A549 (cell line): ENCODE results near the gene GLRA1. TPM values are rescaled to one million over a fixed set of nuclear protein-coding genes. Genes with fewer than 3 reads are reported as not detected.
A peak's percentile ranks its signal among the peaks of the same experiment; 100 is the strongest.
"Not testable (repeated sequence)": the region's sequence is repeated elsewhere in the genome, so short reads cannot be mapped to it uniquely, and the experiment has no call there.

ENCODE experiments used
- ATAC-seq, 2 experiments: fragments of 200-7000 bp in 1 of 2; fragments of >200 bp in 1 of 2; cut with Nextera tagmentation in 1 of 2; cut with Tn5 transposase in 1 of 2; 3 replicates each; pipeline versions ENCODE4 v1.8.0 to v1.9.1; 2018 to 2020; ENCODE audit warnings: mild to moderate bottlenecking in 1 of 2, moderate library complexity in 1 of 2
- CTCF ChIA-PET: fragments of 300-600 bp; sonication (Branson Sonifier 250); formaldehyde crosslinking; extraction: SDS; loops from one replicate; lab custom pipeline; 2021; ENCODE audit warnings: antibody characterized with exemption, inconsistent platforms; lab: Yijun Ruan, JAX
- POLR2A ChIA-PET: fragments of 350-600 bp; formaldehyde crosslinking; extraction: SDS; loops from one replicate; lab custom pipeline; 2021; ENCODE audit warnings: antibody characterized with exemption, inconsistent platforms; lab: Yijun Ruan, JAX
- DNase-seq, 2 experiments: peaks; one replicate each; pipeline versions ENCODE4 v3.0.0 to v3.0.0-alpha.2; 2011 to 2016; ENCODE audit warnings: low read depth in 1 of 2, low spot score in 1 of 2
- FAIRE-seq: peaks from 2 replicates; lab custom pipeline; 2011; peaks lifted over from hg19 to GRCh38; lab: Jason Lieb, UNC
- H3K27ac ChIP-seq, 2 experiments: fragments of >200 bp; sonication (Bioruptor Twin); formaldehyde crosslinking; 3 replicates each; pipeline ENCODE4 v1.5.1; 2016 to 2017
- H3K4me1 ChIP-seq: fragments of >200 bp; sonication (Bioruptor Twin); formaldehyde crosslinking; 3 replicates; pipeline ENCODE4 v1.6.1; 2016
- H3K4me2 ChIP-seq: fragments of >200 bp; sonication (Bioruptor Twin); formaldehyde crosslinking; 3 replicates; pipeline ENCODE4 v1.6.1; 2016
- H3K4me3 ChIP-seq: fragments of >200 bp; sonication (Bioruptor Twin); formaldehyde crosslinking; 3 replicates; pipeline ENCODE4 v1.5.1; 2016
- H3K9me3 ChIP-seq: fragments of >200 bp; sonication (Bioruptor Twin); formaldehyde crosslinking; 3 replicates; pipeline ENCODE4 v1.6.1; 2016
- CHD2 ChIP-seq: fragments of 150-350 bp; IDR thresholded peaks from 2 replicates; pipeline ENCODE4 v1.6.1; 2014; ENCODE audit warnings: low read length; ENCODE audit not compliant: partially characterized antibody
- ELK1 ChIP-seq: fragments of 150-350 bp; IDR thresholded peaks from 2 replicates; pipeline ENCODE4 v1.6.1; 2014; ENCODE audit warnings: low read depth, mild to moderate bottlenecking, low read length
- EP300 ChIP-seq, 2 experiments: fragments of >200 bp; sonication (Bioruptor Twin); formaldehyde crosslinking; IDR thresholded peaks; 2 replicates in 1 of 2; 3 replicates in 1 of 2; pipeline ENCODE4 v1.6.1; 2016 to 2017
- ESRRA ChIP-seq: fragments of 150-350 bp; IDR thresholded peaks from 2 replicates; pipeline ENCODE4 v1.6.1; 2014; ENCODE audit warnings: mild to moderate bottlenecking, low read length, borderline replicate concordance
- FOSL2 ChIP-seq, 2 experiments: fragments of 450-650 bp in 1 of 2; fragments of >200 bp in 1 of 2; sonication (Bioruptor Twin) in 1 of 2; formaldehyde crosslinking; IDR thresholded peaks; 2 replicates each; pipeline versions ENCODE4 v1.5.0 to v1.6.1; 2016 to 2020; ENCODE audit warnings: mild to moderate bottlenecking in 1 of 2, moderate library complexity in 1 of 2
- FOXS1 ChIP-seq: fragments of 250-450 bp; sonication (Bioruptor Pico); IDR thresholded peaks from 2 replicates; pipeline ENCODE4 v1.5.0; 2020; ENCODE audit warnings: mild to moderate bottlenecking, moderate library complexity
- HDAC2 ChIP-seq: fragments of 200-600 bp; sonication (generic); IDR thresholded peaks from 2 replicates; pipeline ENCODE4 v1.6.1; 2016
- HEYL ChIP-seq: fragments of 250-450 bp; sonication (Bioruptor Pico); IDR thresholded peaks from 2 replicates; pipeline ENCODE4 v1.8.0; 2021; ENCODE audit warnings: mild to moderate bottlenecking, moderate library complexity
- HOXB13 ChIP-seq: fragments of 250-450 bp; sonication (Bioruptor Pico); IDR thresholded peaks from 2 replicates; pipeline ENCODE4 v1.5.0; 2020; ENCODE audit warnings: low read depth, mild to moderate bottlenecking, moderate library complexity
- JUN ChIP-seq, 2 experiments: fragments of >200 bp; sonication (Bioruptor Twin); formaldehyde crosslinking; IDR thresholded peaks; 2 replicates in 1 of 2; 3 replicates in 1 of 2; pipeline ENCODE4 v1.6.1; 2016 to 2017
- JUNB ChIP-seq: fragments of >200 bp; sonication (Bioruptor Twin); formaldehyde crosslinking; IDR thresholded peaks from 2 replicates; pipeline ENCODE4 v1.6.1; 2016
- KDM5A ChIP-seq: fragments of 200-600 bp; sonication (generic); IDR thresholded peaks from 2 replicates; pipeline ENCODE4 v1.6.1; 2016; ENCODE audit warnings: antibody characterized with exemption, mild to moderate bottlenecking
- MAX ChIP-seq: IDR thresholded peaks from 2 replicates; pipeline ENCODE4 v1.6.1; 2012
- MAZ ChIP-seq: fragments of 150-350 bp; IDR thresholded peaks from 2 replicates; pipeline ENCODE4 v1.6.1; 2014; ENCODE audit warnings: antibody characterized with exemption, low read depth, low read length, borderline replicate concordance
- NFE2L2 ChIP-seq: fragments of 150-350 bp; conservative IDR thresholded peaks from 2 replicates; pipeline ENCODE4 v1.6.1; 2014; ENCODE audit warnings: low read length
- NPAS2 ChIP-seq: fragments of 250-450 bp; sonication (Bioruptor Pico); IDR thresholded peaks from 2 replicates; pipeline ENCODE4 v1.8.0; 2022; ENCODE audit warnings: mild to moderate bottlenecking, moderate library complexity, borderline replicate concordance
- PBX3 ChIP-seq: IDR thresholded peaks from 2 replicates; pipeline ENCODE4 v1.6.1; 2012
- PHF8 ChIP-seq: fragments of 200-600 bp; sonication (generic); IDR thresholded peaks from 2 replicates; pipeline ENCODE4 v1.6.1; 2016; ENCODE audit warnings: low read depth, mild to moderate bottlenecking, antibody characterized with exemption, moderate library complexity, borderline replicate concordance
- RFX5 ChIP-seq: fragments of 450-650 bp; IDR thresholded peaks from 2 replicates; pipeline ENCODE4 v1.7.1; 2014; ENCODE audit warnings: antibody characterized with exemption, mild to moderate bottlenecking, moderate library complexity
- RNF2 ChIP-seq: fragments of 200-600 bp; sonication (generic); IDR thresholded peaks from 2 replicates; pipeline ENCODE4 v1.6.1; 2016; ENCODE audit warnings: low read depth, mild to moderate bottlenecking, antibody characterized with exemption, moderate library complexity, borderline replicate concordance
- SMC3 ChIP-seq: fragments of >200 bp; sonication (Bioruptor Twin); formaldehyde crosslinking; IDR thresholded peaks from 3 replicates; pipeline ENCODE4 v1.6.1; 2018; ENCODE audit warnings: inconsistent platforms
- SREBF2 ChIP-seq: fragments of 450-650 bp; IDR thresholded peaks from 2 replicates; pipeline ENCODE4 v1.6.1; 2014; ENCODE audit warnings: mild to moderate bottlenecking, moderate library complexity
- TFCP2L1 ChIP-seq: fragments of 250-450 bp; sonication (Bioruptor Pico); IDR thresholded peaks from 2 replicates; pipeline ENCODE4 v1.5.0; 2021; ENCODE audit warnings: mild to moderate bottlenecking
- TP53 ChIP-seq: fragments of 250-450 bp; sonication (Bioruptor Pico); IDR thresholded peaks from 2 replicates; pipeline ENCODE4 v1.5.0; 2021; ENCODE audit warnings: mild to moderate bottlenecking, moderate library complexity
- USF2 ChIP-seq: fragments of 450-650 bp; IDR thresholded peaks from 2 replicates; pipeline ENCODE4 v1.6.1; 2014; ENCODE audit warnings: antibody characterized with exemption
- ZFP36 ChIP-seq: fragments of 450-650 bp; IDR thresholded peaks from 2 replicates; pipeline ENCODE4 v1.6.1; 2014; ENCODE audit warnings: borderline replicate concordance; ENCODE audit not compliant: partially characterized antibody
- ZNF302 ChIP-seq: fragments of 250-450 bp; sonication (Bioruptor Pico); IDR thresholded peaks from 2 replicates; pipeline ENCODE4 v1.9.0; 2021; ENCODE audit warnings: inconsistent platforms, mild to moderate bottlenecking, moderate library complexity
- ZSCAN20 ChIP-seq: fragments of 250-450 bp; sonication (Bioruptor Pico); IDR thresholded peaks from 2 replicates; pipeline ENCODE4 v1.8.0; 2022; ENCODE audit warnings: mild to moderate bottlenecking, moderate library complexity
- WGBS: methylation state at CpG from one replicate; pipeline ENCODE4 v1.1.6; 2017; ENCODE audit errors: missing lambda C conversion rate; 5-methylcytosine and 5-hydroxymethylcytosine counted together
- polyA plus RNA-seq, 4 experiments: library from polyadenylated mRNA; depleted of rRNA in 3 of 4; stranded (reverse); fragments of >200 nt; fragmentation: RNase III in 1 of 4; extraction: RNeasy Plus Mini Kit Qiagen cat#74134 plus additional on column Dnase treatment in 1 of 4; gene quantifications; 2 replicates in 3 of 4; 3 replicates in 1 of 4; pipeline ENCODE4 v1.2.3, GENCODE V29; 2011 to 2017

Gene GLRA1
- polyA plus RNA-seq, 2 of the 4 experiments (the other 2 are of a cell fraction), result not detected

GRCh38 chr5:151784141-151784540 lies 140.5 kb downstream of the GLRA1 start:
- H3K4me3 ChIP-seq, result no peak overlapping the region
- DNase-seq, result no peak
- POLR2A ChIA-PET, result interaction anchor here (1.8 kb wide), 1 partner anchor 13 kb away, joined by 6 read pairs; the partner anchor contains the start of gene G3BP1
- no peak for FAIRE-seq
- CTCF ChIA-PET, result interaction anchor here (0.5 to 1.7 kb wide), 3 partner anchors 10 to 41 kb away, joined by 3 read pairs; no protein-coding TSS in a partner anchor
- ATAC-seq, result no peak
- H3K4me2 ChIP-seq, result no peak overlapping the region
- 64% methylated on average over 3 of the region's 3 CpGs for WGBS
- peaks cover 60% of the 10 kb centered on the region for H3K4me1 ChIP-seq
- no peaks in the 10 kb centered on the region for H3K9me3 ChIP-seq
- no peak overlapping the region for H3K27ac ChIP-seq
- TF ChIP-seq EP300 (IDR thresholded peaks at IDR 0.05), result no peak
- no peak for TF ChIP-seq MAZ
- no peak for TF ChIP-seq USF2
- no peak for TF ChIP-seq SREBF2

- 96% methylated on average over 16 of the region's 16 CpGs for WGBS
- ChIA-PET POLR2A (interaction anchor here (1.8 kb wide), 1 partner anchor 12 kb away, joined by 6 read pairs; the partner anchor contains the start of gene G3BP1), CTCF (interaction anchor here (1.2 to 1.7 kb wide), 2 partner anchors 17 to 42 kb away, joined by 3 to 4 read pairs; no protein-coding TSS in a partner anchor)
- not testable (repeated sequence) for FAIRE-seq, ATAC-seq, H3K4me2 ChIP-seq, H3K27ac ChIP-seq, DNase-seq, H3K9me3 ChIP-seq, H3K4me3 ChIP-seq
- H3K4me1 ChIP-seq, result peaks cover 60% of the 10 kb centered on the region
These were observed 141.0 kb downstream of the GLRA1 start for GRCh38 chr5:151783664-151784063.

GRCh38 chr5:151781201-151781600 lies 143.4 kb downstream of the GLRA1 start:
- Histone ChIP-seq H3K27ac (no peak overlapping the region), H3K4me1 (peaks cover 63% of the 10 kb centered on the region), H3K4me3 (no peak overlapping the region)
- FAIRE-seq, result no peak
- WGBS, result 55% methylated on average over 1 of the region's 1 CpG
- no peak for DNase-seq
- CTCF ChIA-PET, result no interaction called here
- TF ChIP-seq ZFP36, result no peak
- TF ChIP-seq RNF2, result no peak
- no peak for TF ChIP-seq KDM5A
- TF ChIP-seq SMC3, result no peak
- no peak for TF ChIP-seq FOSL2 (IDR thresholded peaks at IDR 0.05)
- TF ChIP-seq FOSL2 (CRISPR knock-in tag; IDR thresholded peaks at IDR 0.05), result no peak
- no peak for TF ChIP-seq TFCP2L1
- no peak for TF ChIP-seq NPAS2
- TF ChIP-seq PBX3, result no peak
- TF ChIP-seq ESRRA, result no peak
- TF ChIP-seq JUNB, result no peak
- TF ChIP-seq MAX, result no peak
- TF ChIP-seq EP300 (IDR thresholded peaks at IDR 0.05), result no peak
- no peak for TF ChIP-seq FOXS1
- TF ChIP-seq HEYL (CRISPR knock-in tag), result no peak
- TF ChIP-seq, all 56 proteins: peak for 0
- POLR2A ChIA-PET, result interaction anchor here (2.7 kb wide), 1 partner anchor 10 kb away, joined by 18 read pairs; the partner anchor contains the start of gene G3BP1
- H3K4me2 ChIP-seq, result peak overlapping the region; percentile 23; the same call in 2 of the 3 replicates
- no peaks in the 10 kb centered on the region for H3K9me3 ChIP-seq
- ATAC-seq, result no peak

- no peak for TF ChIP-seq ZNF302 (CRISPR knock-in tag)
- TF ChIP-seq HDAC2, result no peak
- TF ChIP-seq CHD2, result no peak
- TF ChIP-seq PHF8, result no peak
- no peak for TF ChIP-seq MAX
- no peak for TF ChIP-seq TP53 (CRISPR knock-in tag)
- TF ChIP-seq JUN (IDR thresholded peaks at IDR 0.05), result no peak
- TF ChIP-seq RFX5, result no peak
- TF ChIP-seq HOXB13 (CRISPR knock-in tag), result no peak
- TF ChIP-seq ZSCAN20 (CRISPR knock-in tag), result no peak
- no peak for TF ChIP-seq NFE2L2
- no peak for TF ChIP-seq ELK1
- Histone ChIP-seq H3K4me2 (peak overlapping the region; percentile 7; the same call in 1 of the 3 replicates), H3K4me3 (no peak overlapping the region), H3K9me3 (no peaks in the 10 kb centered on the region), H3K27ac (no peak overlapping the region), H3K4me1 (peaks cover 67% of the 10 kb centered on the region)
- DNase-seq, result no peak
- ATAC-seq, result no peak
- ChIA-PET CTCF (no interaction called here), POLR2A (interaction anchor here (2.7 kb wide), 1 partner anchor 9 kb away, joined by 18 read pairs; the partner anchor contains the start of gene G3BP1)
- FAIRE-seq, result no peak
- WGBS, result 92% methylated on average over 11 of the region's 11 CpGs
These were observed 144.3 kb downstream of the GLRA1 start for GRCh38 chr5:151780348-151780747.
